Mesothelial cell of epicardium (in vitro differentiated cells): ENCODE measurements around the gene RNF213. TPM values are rescaled to one million over a fixed set of nuclear protein-coding genes. Genes with fewer than 3 reads are reported as not detected.
A peak's percentile ranks its signal among the peaks of the same experiment; 100 is the strongest.
"Not testable (repeated sequence)": the region's sequence is repeated elsewhere in the genome, so short reads cannot be mapped to it uniquely, and the experiment has no call there.

Experiments
- DNase-seq, 2 experiments: peaks; one replicate each; pipeline ENCODE4 v3.0.0; 2021; ENCODE audit warnings: low spot score in 2 of 2; ENCODE audit not compliant: unreplicated experiment in 2 of 2
- H3K27ac Mint-ChIP-seq: 2 replicates; pipeline ENCODE4 v1.8.0; 2021; ENCODE audit warnings: mixed read lengths
- H3K27me3 Mint-ChIP-seq: 2 replicates; pipeline ENCODE4 v1.8.0; 2021; ENCODE audit warnings: low read depth, mixed read lengths
- H3K36me3 Mint-ChIP-seq: 2 replicates; pipeline ENCODE4 v1.8.0; 2021; ENCODE audit warnings: mixed read lengths
- H3K4me1 Mint-ChIP-seq: 2 replicates; pipeline ENCODE4 v1.8.0; 2021; ENCODE audit warnings: mixed read lengths
- H3K4me3 Mint-ChIP-seq: 2 replicates; pipeline ENCODE4 v1.8.0; 2021; ENCODE audit warnings: mild to moderate bottlenecking, moderate library complexity, mixed read lengths
- H3K9me3 Mint-ChIP-seq: 2 replicates; pipeline ENCODE4 v1.8.0; 2021; ENCODE audit warnings: mixed read lengths
- CTCF ChIP-seq: fragments of 200-600 bp; sonication (generic); IDR thresholded peaks from one replicate; pipeline ENCODE4 v1.5.0; 2021; ENCODE audit warnings: antibody characterized with exemption; ENCODE audit not compliant: unreplicated experiment
- total RNA-seq: library from RNA; stranded (reverse); gene quantifications from 3 replicates; pipeline ENCODE4 v1.2.1, GENCODE V29; 2021

Gene RNF213
- total RNA-seq, 1 donor from 2014 or later, result 76.7 TPM

- Mint-ChIP-seq H3K4me3 (no peak overlapping the region), H3K27ac (no peak overlapping the region), H3K27me3 (no peaks in the 10 kb centered on the region), H3K36me3 (peaks cover 17% of the 10 kb centered on the region), H3K9me3 (peaks cover 3% of the 10 kb centered on the region), H3K4me1 (no peaks in the 10 kb centered on the region)
- DNase-seq, result no peak
- TF ChIP-seq CTCF, result no peak
Observed at GRCh38 chr17:80270836-80271235, 10.2 kb downstream of the RNF213 start.

GRCh38 chr17:80272366-80272765 lies 11.7 kb downstream of the RNF213 start:
- Mint-ChIP-seq H3K27ac (no peak overlapping the region), H3K36me3 (peaks cover 13% of the 10 kb centered on the region), H3K9me3 (peaks cover 3% of the 10 kb centered on the region), H3K27me3 (no peaks in the 10 kb centered on the region), H3K4me1 (no peaks in the 10 kb centered on the region), H3K4me3 (no peak overlapping the region)
- TF ChIP-seq CTCF, result no peak
- DNase-seq, result no peak

GRCh38 chr17:80274331-80274730 lies 13.7 kb downstream of the RNF213 start:
- H3K4me3 Mint-ChIP-seq, result no peak overlapping the region
- H3K9me3 Mint-ChIP-seq, result peaks cover 3% of the 10 kb centered on the region
- peak overlapping the region; percentile 39 for H3K27ac Mint-ChIP-seq

GRCh38 chr17:80274871-80275449 lies 14.3 kb downstream of the RNF213 start:
- H3K27ac Mint-ChIP-seq, result no peak overlapping the region

More at GRCh38 chr17:80274331-80274730, 13.7 kb downstream of the RNF213 start:
- H3K36me3 Mint-ChIP-seq, result peaks cover 11% of the 10 kb centered on the region
- DNase-seq, result no peak
- H3K4me1 Mint-ChIP-seq, result no peaks in the 10 kb centered on the region
- no peaks in the 10 kb centered on the region for H3K27me3 Mint-ChIP-seq
- no peak for TF ChIP-seq CTCF

DNA sequence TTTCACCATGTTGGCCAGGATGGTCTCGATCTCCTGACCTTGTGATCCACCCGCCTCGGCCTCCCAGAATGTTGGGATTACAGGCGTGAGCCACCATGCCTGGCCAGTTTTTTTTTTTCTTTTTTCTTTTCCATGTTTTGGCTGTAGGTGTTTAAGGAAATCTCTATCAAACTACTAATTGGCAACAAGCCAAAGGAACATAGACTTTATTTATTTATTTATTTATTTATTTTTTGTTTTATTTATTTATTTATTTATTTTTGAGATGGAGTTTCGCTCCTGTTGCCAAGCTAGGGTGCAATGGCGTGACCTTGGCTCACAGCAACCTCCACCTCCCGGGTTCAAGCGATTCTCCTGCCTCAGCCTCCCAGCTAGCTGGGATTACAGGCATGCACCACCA lies 15.2 kb downstream of the RNF213 start:
- H3K4me3 Mint-ChIP-seq, H3K27ac Mint-ChIP-seq, H3K27me3 Mint-ChIP-seq, DNase-seq, H3K9me3 Mint-ChIP-seq, H3K4me1 Mint-ChIP-seq: not testable (repeated sequence)
- peaks cover 14% of the 10 kb centered on the region for H3K36me3 Mint-ChIP-seq

More at GRCh38 chr17:80274871-80275449, 14.3 kb downstream of the RNF213 start:
- no peak overlapping the region for H3K4me3 Mint-ChIP-seq
- H3K27me3 Mint-ChIP-seq, result no peaks in the 10 kb centered on the region
- no peak for TF ChIP-seq CTCF
- no peak for DNase-seq
- H3K36me3 Mint-ChIP-seq, result peaks cover 13% of the 10 kb centered on the region
- H3K4me1 Mint-ChIP-seq, result peaks cover 3% of the 10 kb centered on the region
- H3K9me3 Mint-ChIP-seq, result peaks cover 3% of the 10 kb centered on the region

GRCh38 chr17:80277751-80278671 lies 17.4 kb downstream of the RNF213 start:
- Mint-ChIP-seq H3K9me3 (no peaks in the 10 kb centered on the region), H3K36me3 (peaks cover 11% of the 10 kb centered on the region), H3K4me3 (no peak overlapping the region), H3K4me1 (peaks cover 5% of the 10 kb centered on the region), H3K27ac (no peak overlapping the region), H3K27me3 (no peaks in the 10 kb centered on the region)
- no peak for TF ChIP-seq CTCF
- DNase-seq, result no peak
